Measurements from ENCODE around the gene ZNF33A. TPM values are rescaled to one million over a fixed set of nuclear protein-coding genes. Genes with fewer than 3 reads are reported as not detected.

ZNF33A gene

GRCh38 chr10:38103756-38104155 is 93.3 kb downstream of the ZNF33A start:
- Histone ChIP-seq H4K91ac (ENCODE audit: low read length) (no peak overlapping the region), H3K27me3 (ENCODE audit: control insufficient read depth in 1 of 2, insufficient read depth in 1 of 2, low read length in 2 of 2) (no peaks in the 10 kb centered on the region), H3K4me3 (ENCODE audit: insufficient read depth in 1 of 2, low read depth in 1 of 2, low read length in 2 of 2) (peak overlapping the region in 1 of 2 experiments; percentile 47), H3K4me2 (ENCODE audit: low read length, poor library complexity, severe bottlenecking) (no peak overlapping the region), H2BK120ac (ENCODE audit: low read depth, low read length) (no peak overlapping the region), H2AK5ac (ENCODE audit: low read length, severe bottlenecking) (no peak overlapping the region), H3K79me1 (replicated peaks; ENCODE audit: low read length, poor library complexity, severe bottlenecking) (no peaks in the 10 kb centered on the region), H3K27ac (ENCODE audit: low read length, poor library complexity, severe bottlenecking) (no peak overlapping the region), H2BK15ac (ENCODE audit: low read depth, poor library complexity, severe bottlenecking) (no peak overlapping the region), H2BK5ac (ENCODE audit: low read depth, low read length, poor library complexity, severe bottlenecking) (no peak overlapping the region), H3K36me3 (ENCODE audit: control insufficient read depth in 1 of 2, insufficient read depth in 2 of 2, low read depth in 1 of 2, low read length in 2 of 2) (peaks cover 0 to 77% of the 10 kb centered on the region in 2 experiments), H2AFZ (ENCODE audit: low read depth, low read length) (no peak overlapping the region), H4K8ac (ENCODE audit: low read length) (no peak overlapping the region), H3K14ac (ENCODE audit: low read length in 2 of 2) (no peak overlapping the region), H3K4ac (ENCODE audit: low read depth in 1 of 2, low read length in 2 of 2) (no peak overlapping the region), H2BK12ac (ENCODE audit: low read length in 2 of 2) (no peak overlapping the region), H3K18ac (ENCODE audit: low read depth in 1 of 2, low read length in 2 of 2) (no peak overlapping the region), H3K23ac (ENCODE audit: low read length in 2 of 2) (no peak overlapping the region), H3K9ac (ENCODE audit: low read length) (no peak overlapping the region), H3K9me3 (ENCODE audit: control insufficient read depth, low read length) (peaks cover 82% of the 10 kb centered on the region), H3K4me1 (ENCODE audit: control insufficient read depth, insufficient read depth, low read depth, low read length) (no peaks in the 10 kb centered on the region)
- 68% methylated on average over 3 of the region's 3 CpGs for WGBS
- no peak for DNase-seq

- H3K27me3 ChIP-seq (ENCODE audit: control insufficient read depth in 1 of 2, insufficient read depth in 1 of 2, low read length in 2 of 2), result no peaks in the 10 kb centered on the region
- no peak overlapping the region for H2BK120ac ChIP-seq (ENCODE audit: low read depth, low read length)
- no peak overlapping the region for H3K14ac ChIP-seq (ENCODE audit: low read length in 2 of 2)
- no peak overlapping the region for H2BK12ac ChIP-seq (ENCODE audit: low read length in 2 of 2)
- WGBS, result 66% methylated on average over 2 of the region's 2 CpGs
- peaks cover 73% of the 10 kb centered on the region for H3K9me3 ChIP-seq (ENCODE audit: control insufficient read depth, low read length)
- no peak overlapping the region for H4K8ac ChIP-seq (ENCODE audit: low read length)
- no peak overlapping the region for H3K18ac ChIP-seq (ENCODE audit: low read depth in 1 of 2, low read length in 2 of 2)
- no peak overlapping the region for H3K27ac ChIP-seq (ENCODE audit: low read length, poor library complexity, severe bottlenecking)
- no peak overlapping the region for H2BK5ac ChIP-seq (ENCODE audit: low read depth, low read length, poor library complexity, severe bottlenecking)
- H3K4me1 ChIP-seq (ENCODE audit: control insufficient read depth, insufficient read depth, low read depth, low read length), result no peaks in the 10 kb centered on the region
- no peak overlapping the region for H3K4me2 ChIP-seq (ENCODE audit: low read length, poor library complexity, severe bottlenecking)
- H3K36me3 ChIP-seq (ENCODE audit: control insufficient read depth in 1 of 2, insufficient read depth in 2 of 2, low read depth in 1 of 2, low read length in 2 of 2), result peaks cover 0 to 37% of the 10 kb centered on the region in 2 experiments
- no peak overlapping the region for H3K9ac ChIP-seq (ENCODE audit: low read length)
- H2BK15ac ChIP-seq (ENCODE audit: low read depth, poor library complexity, severe bottlenecking), result no peak overlapping the region
- no peak overlapping the region for H3K4me3 ChIP-seq (ENCODE audit: insufficient read depth in 1 of 2, low read depth in 1 of 2, low read length in 2 of 2)
- no peak overlapping the region for H3K4ac ChIP-seq (ENCODE audit: low read depth in 1 of 2, low read length in 2 of 2)
- no peaks in the 10 kb centered on the region for H3K79me1 ChIP-seq (replicated peaks; ENCODE audit: low read length, poor library complexity, severe bottlenecking)
- no peak for DNase-seq
- H4K91ac ChIP-seq (ENCODE audit: low read length), result no peak overlapping the region
- no peak overlapping the region for H2AFZ ChIP-seq (ENCODE audit: low read depth, low read length)
- H3K23ac ChIP-seq (ENCODE audit: low read length in 2 of 2), result no peak overlapping the region
- no peak overlapping the region for H2AK5ac ChIP-seq (ENCODE audit: low read length, severe bottlenecking)
These were observed 101.7 kb downstream of the ZNF33A start for GRCh38 chr10:38112159-38112558.

Small RNA genes lying within 50 kb of the gene (small RNA-seq; reads per million reads assigned to genes)
- gene AL161931.1 (ENCODE audit: low read depth) (not detected), gene FXYD6P2 (ENCODE audit: low read depth) (not detected), gene RF00019 (ENCODE audit: low read depth) (not detected), gene RNU6-795P (ENCODE audit: low read depth) (not detected)
